ENCODE data around the gene KISS1R. TPM values are rescaled to one million over a fixed set of nuclear protein-coding genes. Genes with fewer than 3 reads are reported as not detected.

KISS1R gene
- total RNA-seq, 4 donors from 2014 or later = 0.45 TPM; not detected in 3

DNA sequence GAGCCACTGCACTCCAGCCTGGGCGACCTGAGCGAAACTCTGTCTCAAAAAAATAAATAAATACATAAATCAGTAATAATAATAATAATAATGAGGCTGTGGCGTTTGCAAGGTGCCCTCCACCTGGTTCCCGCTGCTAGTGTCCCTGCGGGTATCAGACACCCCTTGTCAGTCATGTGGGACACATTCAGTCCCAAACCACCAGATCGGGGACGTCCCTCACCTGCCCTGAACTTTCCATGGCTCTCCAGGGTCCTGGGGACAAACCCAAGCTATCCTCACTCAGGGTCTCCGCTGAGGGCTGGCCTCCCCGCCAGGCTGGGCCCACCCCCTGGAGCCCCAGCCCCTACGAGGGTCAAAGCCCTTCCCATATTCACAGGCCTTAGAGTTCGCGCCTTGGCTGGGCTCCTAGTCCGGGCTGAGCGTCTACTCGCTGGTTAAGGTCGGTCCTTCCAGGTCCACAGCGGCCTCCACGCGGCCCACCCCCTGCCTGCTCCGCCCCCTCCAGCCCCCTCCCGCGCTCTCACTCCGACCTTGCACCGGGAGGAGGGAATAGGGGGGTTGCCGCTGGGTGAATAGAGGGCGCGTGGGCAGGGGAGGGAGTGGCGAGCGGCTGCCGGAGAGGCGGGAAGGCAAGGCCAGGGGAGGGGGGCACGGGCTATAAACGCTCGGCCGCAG is 349 bp upstream of the KISS1R start:
- no peaks in the 10 kb centered on the region for H3K36me3 ChIP-seq
- no peak for TF ChIP-seq POLR2A (IDR thresholded peaks at IDR 0.05)
- TF ChIP-seq, protein P1, sequence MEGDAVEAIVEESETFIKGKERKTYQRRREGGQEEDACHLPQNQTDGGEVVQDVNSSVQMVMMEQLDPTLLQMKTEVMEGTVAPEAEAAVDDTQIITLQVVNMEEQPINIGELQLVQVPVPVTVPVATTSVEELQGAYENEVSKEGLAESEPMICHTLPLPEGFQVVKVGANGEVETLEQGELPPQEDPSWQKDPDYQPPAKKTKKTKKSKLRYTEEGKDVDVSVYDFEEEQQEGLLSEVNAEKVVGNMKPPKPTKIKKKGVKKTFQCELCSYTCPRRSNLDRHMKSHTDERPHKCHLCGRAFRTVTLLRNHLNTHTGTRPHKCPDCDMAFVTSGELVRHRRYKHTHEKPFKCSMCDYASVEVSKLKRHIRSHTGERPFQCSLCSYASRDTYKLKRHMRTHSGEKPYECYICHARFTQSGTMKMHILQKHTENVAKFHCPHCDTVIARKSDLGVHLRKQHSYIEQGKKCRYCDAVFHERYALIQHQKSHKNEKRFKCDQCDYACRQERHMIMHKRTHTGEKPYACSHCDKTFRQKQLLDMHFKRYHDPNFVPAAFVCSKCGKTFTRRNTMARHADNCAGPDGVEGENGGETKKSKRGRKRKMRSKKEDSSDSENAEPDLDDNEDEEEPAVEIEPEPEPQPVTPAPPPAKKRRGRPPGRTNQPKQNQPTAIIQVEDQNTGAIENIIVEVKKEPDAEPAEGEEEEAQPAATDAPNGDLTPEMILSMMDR (IDR thresholded peaks at IDR 0.05) = no peak
- H3K4me3 ChIP-seq = peak overlapping the region in 3 of 4 donors; percentile 5 to 63 (median 40)
- DNase-seq = no peak
- 43 to 65% methylated on average over 7 to 14 of the region's 35 CpGs for WGBS, 2 donors
- H3K9me3 ChIP-seq = no peaks in the 10 kb centered on the region
- H3K27ac ChIP-seq = no peak overlapping the region
- H3K4me1 ChIP-seq = peaks cover 38 to 68% (median 48%) of the 10 kb centered on the region in 3 donors
- peaks cover 14 to 58% (median 30%) of the 10 kb centered on the region in 4 donors for H3K27me3 ChIP-seq
- intact Hi-C loops (cut with DNase I) = no loop called here

DNA sequence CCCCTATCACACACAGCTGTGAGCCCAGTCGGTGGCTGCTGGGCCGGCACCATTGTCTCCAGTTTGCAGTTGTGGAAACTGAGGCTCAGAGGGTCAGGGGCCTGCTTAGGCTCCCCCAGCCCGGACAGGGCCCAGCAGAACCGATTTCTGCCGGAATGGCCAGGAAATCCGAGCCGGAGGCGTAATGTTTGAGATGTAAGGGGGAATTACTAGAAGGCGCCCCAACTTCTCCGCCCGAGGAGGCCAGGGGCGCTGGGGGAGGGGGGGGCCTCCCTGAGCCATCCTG is 962 bp downstream of the KISS1R start:
- Histone ChIP-seq H3K27me3 (peaks cover 14 to 58% (median 30%) of the 10 kb centered on the region in 4 donors), H3K4me1 (peaks cover 38 to 63% (median 48%) of the 10 kb centered on the region in 3 donors), H3K9me3 (no peaks in the 10 kb centered on the region), H3K4me3 (peak overlapping the region in 2 of 4 donors; percentile 40 to 63), H3K36me3 (no peaks in the 10 kb centered on the region), H3K27ac (no peak overlapping the region)
- 0% methylated on average over 2 of the region's 12 CpGs; no CpG with 5 or more reads in 1 of the 2 donors for WGBS, 2 donors
- intact Hi-C loops (cut with DNase I) = no loop called here
- DNase-seq = no peak
- no peak for TF ChIP-seq POLR2A (IDR thresholded peaks at IDR 0.05)
- TF ChIP-seq, protein P1 (IDR thresholded peaks at IDR 0.05) = no peak

DNA sequence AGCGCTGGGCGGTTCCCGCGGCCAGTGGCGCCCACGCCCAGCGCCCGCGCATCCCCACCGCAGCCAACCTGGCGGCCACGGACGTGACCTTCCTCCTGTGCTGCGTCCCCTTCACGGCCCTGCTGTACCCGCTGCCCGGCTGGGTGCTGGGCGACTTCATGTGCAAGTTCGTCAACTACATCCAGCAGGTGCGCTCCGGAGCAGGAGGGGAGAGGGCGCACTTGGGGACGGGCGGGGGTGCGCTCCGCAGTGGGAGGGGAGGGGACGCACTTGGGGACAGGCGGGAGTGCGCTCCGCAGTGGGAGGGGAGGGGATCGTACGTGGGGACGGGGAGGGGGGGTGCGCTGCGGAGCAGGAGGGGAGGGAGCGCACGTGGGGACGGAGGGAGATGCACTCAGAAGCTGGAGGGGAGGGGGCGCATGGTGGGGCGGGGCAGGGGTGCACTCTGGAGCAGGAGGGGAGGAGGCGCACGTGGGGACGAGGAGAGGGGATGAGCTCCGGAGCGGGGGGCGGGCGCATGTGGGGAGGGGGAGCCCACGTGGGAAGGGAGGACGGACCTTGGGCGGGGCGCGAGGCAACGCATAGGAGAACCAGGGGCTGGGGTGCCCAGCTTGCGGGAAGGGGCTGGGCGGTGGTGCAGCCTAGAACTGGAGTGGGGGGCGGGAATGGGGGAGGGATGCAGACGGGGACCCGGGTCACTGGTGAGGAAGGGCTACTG is 1.5 kb downstream of the KISS1R start:
- no peaks in the 10 kb centered on the region for H3K9me3 ChIP-seq
- H3K4me1 ChIP-seq = peaks cover 36 to 64% (median 44%) of the 10 kb centered on the region in 3 donors
- no peak overlapping the region for H3K27ac ChIP-seq
- TF ChIP-seq POLR2A (IDR thresholded peaks at IDR 0.05) = no peak
- TF ChIP-seq, protein P1 (IDR thresholded peaks at IDR 0.05) = no peak
- no peaks in the 10 kb centered on the region for H3K36me3 ChIP-seq
- peaks cover 14 to 58% (median 30%) of the 10 kb centered on the region in 4 donors for H3K27me3 ChIP-seq
- intact Hi-C loops (cut with DNase I) = no loop called here
- no peak for DNase-seq
- 3 to 7% methylated on average over 6 to 10 of the region's 58 CpGs for WGBS, 2 donors
- peak overlapping the region in 1 of 4 donors; percentile 63 for H3K4me3 ChIP-seq

DNA sequence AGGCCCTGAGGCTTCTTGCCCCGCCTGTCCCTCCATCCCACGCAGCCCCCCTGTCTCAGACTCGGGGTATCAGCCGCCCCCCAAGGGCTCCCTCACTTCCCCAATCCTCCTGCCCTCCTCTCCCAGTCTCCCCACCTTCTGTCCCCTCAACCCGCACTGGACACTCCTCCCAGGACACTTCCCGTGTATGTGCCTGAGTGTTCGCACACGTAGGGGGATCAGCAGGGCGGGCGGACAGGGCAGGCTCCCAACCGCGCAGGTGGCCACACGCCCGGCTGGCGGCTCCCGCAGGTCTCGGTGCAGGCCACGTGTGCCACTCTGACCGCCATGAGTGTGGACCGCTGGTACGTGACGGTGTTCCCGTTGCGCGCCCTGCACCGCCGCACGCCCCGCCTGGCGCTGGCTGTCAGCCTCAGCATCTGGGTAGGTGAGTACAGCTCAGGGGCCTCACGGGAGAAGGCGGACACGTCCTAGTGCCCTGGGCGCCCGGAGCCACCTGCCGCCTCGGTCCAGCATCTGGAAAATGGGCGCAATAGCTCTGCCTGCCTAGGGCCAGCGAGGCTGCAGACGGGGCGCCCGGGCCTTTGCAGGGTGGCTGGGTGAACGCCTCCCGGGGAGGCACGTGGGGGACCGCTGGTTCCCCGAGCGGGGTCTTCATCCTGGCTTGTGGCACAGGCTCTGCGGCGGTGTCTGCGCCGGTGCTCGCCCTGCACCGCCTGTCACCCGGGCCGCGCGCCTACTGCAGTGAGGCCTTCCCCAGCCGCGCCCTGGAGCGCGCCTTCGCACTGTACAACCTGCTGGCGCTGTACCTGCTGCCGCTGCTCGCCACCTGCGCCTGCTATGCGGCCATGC is 2.3 kb downstream of the KISS1R start:
- Histone ChIP-seq H3K27ac (no peak overlapping the region), H3K36me3 (no peaks in the 10 kb centered on the region), H3K27me3 (peaks cover 14 to 58% (median 30%) of the 10 kb centered on the region in 4 donors), H3K9me3 (no peaks in the 10 kb centered on the region), H3K4me3 (peak overlapping the region; percentile 13 to 60 (median 30)), H3K4me1 (peaks cover 35 to 67% (median 43%) of the 10 kb centered on the region in 3 donors)
- WGBS, 2 donors = 0% methylated on average over 4 of the region's 68 CpGs; no CpG with 5 or more reads in 1 of the 2 donors
- intact Hi-C loops (cut with DNase I) = loop anchor here (2.0 to 5.0 kb wide), 3 partner anchors 57 to 147 kb away; no protein-coding TSS in a partner anchor
- TF ChIP-seq POLR2A (IDR thresholded peaks at IDR 0.05) = no peak
- TF ChIP-seq, protein P1 (IDR thresholded peaks at IDR 0.05) = no peak
- DNase-seq = no peak
